ENCODE measurements around the gene CLMN. TPM values are rescaled to one million over a fixed set of nuclear protein-coding genes. Genes with fewer than 3 reads are reported as not detected.

The CLMN gene
- total RNA-seq, 1 experiment from 2014 or later: 111 TPM

- Mint-ChIP-seq H3K4me3 (ENCODE audit: low read depth, unreplicated experiment) (no peak overlapping the region), H3K27me3 (ENCODE audit: unreplicated experiment) (peaks cover under 1% of the 10 kb centered on the region), H3K36me3 (ENCODE audit: insufficient read depth, unreplicated experiment) (no peaks in the 10 kb centered on the region), H3K27ac (ENCODE audit: unreplicated experiment) (no peak overlapping the region), H3K4me1 (ENCODE audit: low read depth, unreplicated experiment) (peaks cover 8% of the 10 kb centered on the region), H3K9me3 (ENCODE audit: low read depth, unreplicated experiment) (no peaks in the 10 kb centered on the region)
- intact Hi-C loops (cut with micrococcal nuclease; ENCODE audit: unreplicated experiment): no loop called here
- CTCF ChIA-PET: no interaction called here
- no TSS peak for BruUV-seq (replicated peaks)
- TF ChIP-seq, protein P1, sequence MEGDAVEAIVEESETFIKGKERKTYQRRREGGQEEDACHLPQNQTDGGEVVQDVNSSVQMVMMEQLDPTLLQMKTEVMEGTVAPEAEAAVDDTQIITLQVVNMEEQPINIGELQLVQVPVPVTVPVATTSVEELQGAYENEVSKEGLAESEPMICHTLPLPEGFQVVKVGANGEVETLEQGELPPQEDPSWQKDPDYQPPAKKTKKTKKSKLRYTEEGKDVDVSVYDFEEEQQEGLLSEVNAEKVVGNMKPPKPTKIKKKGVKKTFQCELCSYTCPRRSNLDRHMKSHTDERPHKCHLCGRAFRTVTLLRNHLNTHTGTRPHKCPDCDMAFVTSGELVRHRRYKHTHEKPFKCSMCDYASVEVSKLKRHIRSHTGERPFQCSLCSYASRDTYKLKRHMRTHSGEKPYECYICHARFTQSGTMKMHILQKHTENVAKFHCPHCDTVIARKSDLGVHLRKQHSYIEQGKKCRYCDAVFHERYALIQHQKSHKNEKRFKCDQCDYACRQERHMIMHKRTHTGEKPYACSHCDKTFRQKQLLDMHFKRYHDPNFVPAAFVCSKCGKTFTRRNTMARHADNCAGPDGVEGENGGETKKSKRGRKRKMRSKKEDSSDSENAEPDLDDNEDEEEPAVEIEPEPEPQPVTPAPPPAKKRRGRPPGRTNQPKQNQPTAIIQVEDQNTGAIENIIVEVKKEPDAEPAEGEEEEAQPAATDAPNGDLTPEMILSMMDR (IDR thresholded peaks at IDR 0.05; ENCODE audit: unreplicated experiment): no peak
- DNase-seq: no peak
These were observed 11.1 kb upstream of the CLMN start for GRCh38 chr14:95330591-95331370.

GRCh38 chr14:95329941-95330340 lies 10.2 kb upstream of the CLMN start:
- H3K4me1 Mint-ChIP-seq (ENCODE audit: low read depth, unreplicated experiment): peaks cover 8% of the 10 kb centered on the region
- intact Hi-C loops (cut with micrococcal nuclease; ENCODE audit: unreplicated experiment): no loop called here
- H3K4me3 Mint-ChIP-seq (ENCODE audit: low read depth, unreplicated experiment): no peak overlapping the region
- no peaks in the 10 kb centered on the region for H3K27me3 Mint-ChIP-seq (ENCODE audit: unreplicated experiment)
- no peak overlapping the region for H3K27ac Mint-ChIP-seq (ENCODE audit: unreplicated experiment)
- no peaks in the 10 kb centered on the region for H3K36me3 Mint-ChIP-seq (ENCODE audit: insufficient read depth, unreplicated experiment)
- CTCF ChIA-PET: no interaction called here
- BruUV-seq (replicated peaks): no TSS peak
- TF ChIP-seq, protein P1 (IDR thresholded peaks at IDR 0.05; ENCODE audit: unreplicated experiment): no peak
- DNase-seq: no peak
- H3K9me3 Mint-ChIP-seq (ENCODE audit: low read depth, unreplicated experiment): no peaks in the 10 kb centered on the region

DNA sequence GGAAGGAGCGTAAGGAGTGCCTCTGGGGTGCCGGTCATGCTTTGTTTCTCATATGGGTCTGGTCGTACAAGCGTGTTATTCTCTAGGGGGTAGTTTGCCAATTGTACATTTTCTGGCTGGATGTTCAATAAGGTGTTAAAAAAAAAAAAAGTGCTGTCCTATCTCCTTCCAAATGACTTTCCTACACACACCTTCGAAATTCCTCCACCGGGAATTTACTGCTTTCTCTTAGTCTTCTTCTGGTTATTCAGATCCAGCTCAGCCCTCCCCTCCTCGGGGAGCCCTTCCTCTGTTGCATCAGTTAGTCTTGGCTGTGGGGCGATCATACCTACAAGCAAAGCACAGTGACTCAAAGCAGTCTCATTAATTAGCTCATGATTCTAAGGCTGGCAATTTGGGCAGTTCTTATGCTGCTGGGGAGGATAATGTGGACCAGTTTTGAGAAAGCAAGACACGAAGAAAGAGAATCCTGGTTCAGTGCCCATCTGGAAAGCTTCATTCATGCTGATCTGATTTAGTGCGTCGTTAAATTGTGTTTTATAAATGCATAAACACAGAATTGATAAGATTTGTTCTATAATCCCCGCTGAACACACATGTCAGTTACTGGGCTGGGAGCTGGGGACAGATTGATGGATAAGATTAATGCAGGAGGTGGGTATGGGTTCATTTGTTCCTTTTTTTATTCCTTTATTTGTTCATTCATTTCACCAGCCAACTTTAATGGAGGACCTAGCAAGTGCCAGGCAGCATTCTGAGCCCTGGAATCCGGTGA lies 9.2 kb upstream of the CLMN start:
- CTCF ChIA-PET: no interaction called here
- no peak overlapping the region for H3K27ac Mint-ChIP-seq (ENCODE audit: unreplicated experiment)
- H3K27me3 Mint-ChIP-seq (ENCODE audit: unreplicated experiment): no peaks in the 10 kb centered on the region
- no TSS peak for BruUV-seq (replicated peaks)
- intact Hi-C loops (cut with micrococcal nuclease; ENCODE audit: unreplicated experiment): no loop called here
- no peaks in the 10 kb centered on the region for H3K9me3 Mint-ChIP-seq (ENCODE audit: low read depth, unreplicated experiment)
- TF ChIP-seq, protein P1 (IDR thresholded peaks at IDR 0.05; ENCODE audit: unreplicated experiment): no peak
- H3K36me3 Mint-ChIP-seq (ENCODE audit: insufficient read depth, unreplicated experiment): no peaks in the 10 kb centered on the region
- DNase-seq: no peak
- peaks cover 8% of the 10 kb centered on the region for H3K4me1 Mint-ChIP-seq (ENCODE audit: low read depth, unreplicated experiment)
- no peak overlapping the region for H3K4me3 Mint-ChIP-seq (ENCODE audit: low read depth, unreplicated experiment)

DNA sequence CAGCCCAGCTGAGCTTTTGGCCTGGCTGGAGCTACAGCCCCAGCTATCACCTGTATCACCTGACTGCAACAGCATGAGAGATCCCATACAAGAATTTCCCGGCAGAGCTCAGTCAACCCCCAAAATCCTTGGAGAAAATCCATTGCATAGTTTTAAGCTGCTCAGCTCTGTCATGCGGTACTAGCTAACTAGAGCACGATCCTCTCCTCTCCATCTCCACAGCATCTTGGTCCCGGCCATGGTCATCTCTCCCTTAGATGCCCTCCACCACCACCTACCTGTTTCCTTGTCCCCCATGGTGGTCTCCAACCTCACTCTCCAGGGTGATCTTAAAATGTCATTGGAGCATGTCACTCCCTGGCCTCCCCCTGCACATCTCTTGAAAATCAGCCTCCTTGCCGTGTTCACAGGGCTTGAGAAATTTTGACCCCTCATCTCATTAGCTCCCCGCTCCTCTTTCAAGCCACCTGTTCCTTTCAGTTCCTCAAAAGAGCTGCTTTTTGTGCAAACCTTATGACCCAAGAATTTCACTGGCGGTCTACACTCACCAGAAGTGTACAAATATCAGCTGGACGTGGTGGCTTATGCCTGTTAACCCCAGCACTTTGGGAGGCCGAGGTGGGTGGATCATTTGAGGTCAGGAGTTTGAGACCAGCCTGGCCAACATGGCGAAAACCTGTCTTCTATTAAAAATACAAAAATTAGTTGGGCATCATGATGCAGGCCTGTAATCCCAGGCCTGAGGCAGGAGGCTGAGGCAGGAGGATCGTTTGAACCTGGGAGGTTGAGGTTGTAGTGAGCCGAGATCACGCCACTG lies 8.1 kb upstream of the CLMN start:
- Mint-ChIP-seq H3K36me3 (ENCODE audit: insufficient read depth, unreplicated experiment) (no peaks in the 10 kb centered on the region), H3K27me3 (ENCODE audit: unreplicated experiment) (no peaks in the 10 kb centered on the region), H3K9me3 (ENCODE audit: low read depth, unreplicated experiment) (no peaks in the 10 kb centered on the region), H3K4me3 (ENCODE audit: low read depth, unreplicated experiment) (no peak overlapping the region), H3K27ac (ENCODE audit: unreplicated experiment) (no peak overlapping the region), H3K4me1 (ENCODE audit: low read depth, unreplicated experiment) (peaks cover 10% of the 10 kb centered on the region)
- no TSS peak for BruUV-seq (replicated peaks)
- CTCF ChIA-PET: no interaction called here
- TF ChIP-seq, protein P1 (IDR thresholded peaks at IDR 0.05; ENCODE audit: unreplicated experiment): no peak
- DNase-seq: no peak
- intact Hi-C loops (cut with micrococcal nuclease; ENCODE audit: unreplicated experiment): no loop called here

Measured in Calu3 (cell line).